Hindlimb muscle (tissue), 1 donor: ENCODE results near the gene PTGIS. TPM values are rescaled to one million over a fixed set of nuclear protein-coding genes. Genes with fewer than 3 reads are reported as not detected.

Experiments used
- DNase-seq: peaks from one replicate; pipeline ENCODE4 v3.0.0-alpha.2; 2013
- polyA plus RNA-seq: library from polyadenylated mRNA; unstranded; fragments of 120-200 nt; gene quantifications from one replicate; pipeline ENCODE4 v1.2.1, GENCODE V29; 2013; ENCODE audit not compliant: insufficient read length

The PTGIS gene
- polyA plus RNA-seq, 1 donor = 28.0 TPM

DNA sequence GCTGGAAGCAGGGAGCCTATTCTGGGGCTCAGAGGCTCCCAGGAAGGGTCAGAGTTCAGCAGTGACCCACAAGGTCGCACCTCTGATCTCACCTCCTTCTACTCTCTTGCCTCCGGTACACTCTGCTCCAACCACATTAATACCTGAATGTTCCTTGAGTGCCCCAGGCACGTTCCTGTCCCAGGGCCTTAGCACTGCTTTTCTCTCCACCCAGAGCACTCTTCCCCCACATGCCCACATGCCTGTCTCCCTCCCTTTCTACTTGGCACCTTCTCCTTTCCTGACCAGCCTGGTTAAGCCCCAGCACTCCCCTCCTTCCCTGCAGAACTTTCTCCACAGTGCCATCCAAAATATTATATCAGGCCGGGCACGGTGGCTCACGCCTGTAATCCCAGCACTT lies 98.9 kb downstream of the PTGIS start:
- DNase-seq = no peak

DNA sequence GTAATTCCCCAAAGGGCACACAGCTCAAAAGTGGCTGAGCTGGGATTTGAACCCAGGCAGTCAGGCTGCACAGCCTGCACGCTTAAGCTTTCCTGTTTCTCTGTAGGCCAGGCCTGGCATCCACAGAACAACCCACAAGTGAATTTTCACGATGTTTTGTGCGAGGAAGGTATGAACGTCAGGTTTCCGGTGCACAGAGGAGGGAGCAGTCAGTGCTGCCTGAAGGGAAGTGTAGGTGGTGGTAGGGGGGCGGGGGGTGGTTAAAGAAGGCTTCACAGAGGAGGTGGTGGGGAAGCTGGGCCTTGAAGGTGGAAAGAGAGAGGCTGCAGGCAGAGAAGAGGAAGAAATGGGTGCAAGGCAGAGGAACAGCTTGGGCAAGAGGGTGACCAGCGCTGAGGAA lies 99.5 kb downstream of the PTGIS start:
- DNase-seq = no peak

GRCh38 chr20:49466114-49466912 lies 101.6 kb downstream of the PTGIS start:
- DNase-seq = no peak

DNA sequence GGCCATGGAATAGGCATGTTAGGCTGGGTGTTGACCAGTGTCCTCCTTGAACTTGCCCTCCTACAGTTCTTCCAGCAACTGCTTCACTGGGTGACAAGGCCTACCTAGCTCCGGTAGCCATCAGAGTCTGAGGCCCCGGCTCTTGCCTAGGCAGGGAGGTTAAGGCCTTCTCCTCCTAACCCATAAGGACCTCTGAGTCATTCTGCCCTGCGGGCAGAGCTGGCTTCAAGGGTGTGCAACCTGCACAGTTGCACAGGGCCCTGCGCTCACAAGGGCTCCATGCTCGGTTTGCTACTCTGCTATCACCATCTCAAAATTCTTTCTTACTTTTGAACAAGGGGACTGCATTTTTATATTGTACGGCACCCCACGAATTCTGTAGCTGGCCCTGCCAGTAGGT lies 103.4 kb downstream of the PTGIS start:
- no peak for DNase-seq

GRCh38 chr20:49462626-49463025 lies 105.3 kb downstream of the PTGIS start:
- DNase-seq = no peak

GRCh38 chr20:49461894-49462620 lies 105.9 kb downstream of the PTGIS start:
- DNase-seq = no peak

- no peak for DNase-seq
These were observed 107.0 kb downstream of the PTGIS start for GRCh38 chr20:49460916-49461315.

DNA sequence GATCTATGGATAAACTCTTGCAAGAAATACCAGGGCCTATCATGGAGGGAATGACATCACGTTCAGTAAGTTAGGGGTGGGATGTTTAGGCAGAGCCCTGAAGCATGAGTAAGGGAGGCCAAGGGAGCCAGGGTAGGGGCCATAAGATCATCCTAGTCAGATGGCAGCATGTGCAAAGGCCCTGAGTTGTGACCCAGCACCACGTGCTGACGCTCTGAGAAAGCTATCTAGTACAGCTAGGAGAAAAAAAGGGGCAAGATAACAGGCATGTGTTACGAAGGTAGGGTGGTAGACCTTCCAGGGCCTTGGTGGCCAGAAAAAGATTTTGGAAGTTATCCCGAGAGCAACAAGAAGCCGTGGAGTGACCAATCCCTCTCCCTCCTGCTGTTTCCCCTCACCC lies 107.8 kb downstream of the PTGIS start:
- DNase-seq = no peak

- DNase-seq = no peak
These were observed 108.3 kb downstream of the PTGIS start for GRCh38 chr20:49459684-49460083.

DNA sequence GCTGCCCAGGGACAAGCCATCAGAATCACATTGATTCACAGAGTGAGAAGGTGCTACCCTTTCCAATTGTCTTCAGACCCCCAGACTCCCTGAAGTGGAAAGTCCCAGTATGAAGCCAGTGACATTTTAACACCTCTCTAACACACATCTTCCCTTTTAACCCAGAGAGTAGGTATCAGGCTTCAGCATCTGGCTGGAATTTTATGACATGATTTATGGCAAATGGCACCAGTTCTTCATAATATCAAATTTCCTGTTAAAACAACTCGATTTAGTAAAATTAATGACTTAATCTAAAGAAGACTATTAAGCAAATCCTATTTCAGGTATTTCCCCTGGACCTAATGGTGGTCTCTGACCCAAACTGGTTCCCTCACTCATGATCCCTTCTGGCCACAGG lies 110.5 kb downstream of the PTGIS start:
- no peak for DNase-seq

DNA sequence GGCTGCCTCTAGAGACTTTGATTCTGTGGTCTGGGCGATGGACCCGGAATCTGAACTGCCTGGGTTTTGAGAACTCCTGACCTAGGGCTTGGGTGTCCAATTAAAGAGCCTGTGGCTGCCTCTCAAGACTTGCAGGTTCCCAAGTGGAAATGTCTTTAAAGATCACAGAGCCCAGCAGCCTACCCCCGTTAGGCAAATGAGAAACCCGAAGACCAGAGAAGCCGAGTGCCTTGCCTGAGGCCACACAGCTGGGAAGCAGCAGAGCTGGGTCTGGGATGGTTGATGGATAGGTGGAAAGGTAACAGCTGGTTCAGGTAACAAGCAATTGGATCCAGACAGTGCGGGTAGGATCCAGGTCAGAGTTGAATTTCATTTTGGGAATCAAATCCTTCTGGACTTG lies 111.3 kb downstream of the PTGIS start:
- DNase-seq = no peak

DNA sequence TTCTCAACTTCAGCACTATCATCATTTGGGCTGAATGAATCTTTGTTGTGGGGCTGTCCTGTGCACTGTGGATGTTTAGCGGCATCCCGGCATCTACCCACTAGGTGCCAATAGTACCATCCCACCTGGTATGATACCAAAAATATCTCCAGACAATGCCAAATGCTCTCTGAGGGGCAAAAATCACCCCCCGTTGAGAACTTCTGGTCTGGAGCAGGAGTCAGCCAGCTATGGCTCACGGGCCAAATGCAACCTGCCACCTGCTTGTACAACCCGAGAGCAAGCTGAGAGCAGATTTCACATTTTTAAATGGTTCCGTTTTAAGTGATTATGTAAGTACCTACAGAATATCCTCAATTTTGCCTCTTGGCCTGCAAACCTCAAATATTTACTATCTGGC lies 112.2 kb downstream of the PTGIS start:
- DNase-seq = no peak

Other genes with a start within 250 kb of the PTGIS start
- 9.0 TPM for gene KCNB1, start 85.5 kb downstream of the PTGIS start, polyA plus RNA-seq
- gene B4GALT5, start 145.7 kb upstream of the PTGIS start, polyA plus RNA-seq = 36.3 TPM
- gene SLC9A8, start 244.7 kb upstream of the PTGIS start, polyA plus RNA-seq = 6.7 TPM